ENCODE data around the gene RAVER1. TPM values are rescaled to one million over a fixed set of nuclear protein-coding genes. Genes with fewer than 3 reads are reported as not detected.
A peak's percentile ranks its signal among the peaks of the same experiment; 100 is the strongest.

RAVER1 gene
- total and polyA plus RNA-seq, 10 of the 15 experiments (the other 5 are each of a cell fraction or from before 2014, with no cell fraction given): 0.03 to 87.0 (median 12.1) TPM

DNA sequence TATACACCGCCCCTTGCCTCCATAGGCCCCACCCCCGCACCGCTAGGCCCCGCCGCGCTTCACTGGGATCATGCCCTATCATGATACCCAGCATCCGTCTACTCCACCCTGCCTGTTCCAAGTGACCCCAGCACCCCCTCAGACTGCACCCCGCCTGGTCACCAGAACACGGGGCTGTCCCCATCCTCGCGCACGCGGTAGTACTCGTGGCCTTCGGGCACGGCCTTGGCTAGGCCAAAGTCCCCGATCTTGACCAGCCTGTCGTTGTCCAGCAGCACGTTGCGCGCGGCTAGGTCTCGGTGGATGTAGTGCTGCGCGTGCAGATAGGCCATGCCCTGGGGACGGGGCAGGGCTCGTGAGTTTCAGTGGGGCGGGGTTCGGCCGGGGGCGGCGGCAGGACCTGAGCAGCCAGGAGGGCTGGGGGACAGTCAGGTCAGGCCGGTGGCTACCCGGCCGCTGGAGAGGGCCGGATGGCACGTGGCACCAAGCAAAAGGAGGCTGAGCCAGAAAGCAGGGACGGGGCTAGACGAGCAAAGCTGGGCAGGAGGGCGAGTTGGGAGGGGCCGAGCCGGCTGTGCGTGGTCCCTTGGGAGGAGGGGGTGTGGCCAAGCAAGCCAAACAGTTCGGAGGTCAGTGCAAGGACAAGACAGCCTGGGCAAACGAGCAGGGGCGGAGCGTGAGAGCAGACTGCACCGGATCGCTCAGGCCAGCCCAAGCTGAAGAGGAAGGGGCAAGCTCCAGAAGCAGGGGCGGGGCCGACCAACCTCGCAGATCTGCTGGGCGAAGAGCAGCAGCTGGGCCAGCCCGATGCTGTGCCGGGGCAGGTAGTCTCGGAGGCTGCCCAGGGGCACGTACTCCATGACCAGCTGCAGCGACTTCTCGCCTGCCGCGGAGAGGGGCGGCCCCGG, 19.7 kb upstream of the RAVER1 start:
- Histone ChIP-seq H3K9ac (ENCODE audit: control insufficient read depth, insufficient read depth, low read length) (no peak overlapping the region), H3K4me1 (ENCODE audit: control insufficient read depth, insufficient read depth, low read length) (no peaks in the 10 kb centered on the region), H3K79me2 (ENCODE audit: control insufficient read depth, insufficient read depth, low read length) (no peaks in the 10 kb centered on the region), H2AFZ (ENCODE audit: control insufficient read depth, low read depth, low read length) (no peak overlapping the region), H3K27ac (ENCODE audit: control insufficient read depth, insufficient read depth) (no peak overlapping the region), H3K27me3 (replicated peaks in 1 of 2; ENCODE audit: control insufficient read depth in 2 of 2, insufficient read depth in 2 of 2, low read length in 1 of 2) (no peaks in the 10 kb centered on the region), H3K9me3 (replicated peaks; ENCODE audit: control insufficient read depth, insufficient read depth, low read length) (no peaks in the 10 kb centered on the region; the same call in 2 of the 3 replicates), H3K4me3 (no peak overlapping the region), H4K20me1 (ENCODE audit: control insufficient read depth, insufficient read depth) (peaks cover 2% of the 10 kb centered on the region; the same call in 1 of the 2 replicates), H3K36me3 (ENCODE audit: control insufficient read depth in 2 of 2, insufficient read depth in 2 of 2, low read length in 1 of 2) (peaks cover 14 to 37% of the 10 kb centered on the region in 2 experiments; a peak in 3 of 4 replicates), H3K4me2 (ENCODE audit: control insufficient read depth, insufficient read depth) (no peak overlapping the region)
- DNase-seq (ENCODE audit: low read depth, low spot score): no peak
- ChIA-PET CTCF (no interaction called here), RAD21 (ENCODE audit: unreplicated experiment) (no interaction called here), POLR2A (no interaction called here), SMC1A (ENCODE audit: uncharacterized antibody, unreplicated experiment) (no interaction called here)
- in situ Hi-C loops (cut with MboI): no loop called here
- 96% methylated on average over 55 of the region's 63 CpGs for WGBS (ENCODE audit: insufficient coverage, insufficient replicate concordance, low lambda C conversion rate, missing lambda C conversion rate)
- FAIRE-seq: no peak
- TF ChIP-seq BRCA1 (IDR thresholded peaks at IDR 0.05; ENCODE audit: low read depth, low read length) (no peak), SRF (IDR thresholded peaks at IDR 0.05; ENCODE audit: low read depth in 2 of 2, low read length in 2 of 2) (0 out of 4 replicates have a peak, but pooled peaks of 1 of the 2 experiments have one; percentile 4), SIN3A (IDR thresholded peaks at IDR 0.05; ENCODE audit: low read depth, low read length) (no peak), POLR2A (IDR thresholded peaks at IDR 0.05; ENCODE audit: low read depth, low read length) (peak; percentile 37; the same call in 1 of the 2 replicates), RB1 (IDR thresholded peaks at IDR 0.05; ENCODE audit: borderline replicate concordance) (no peak)
- ATAC-seq: no peak; the same call in 2 of the 3 replicates
- no TSS peak for BruUV-seq (replicated peaks)
- intact Hi-C loops (cut with micrococcal nuclease; ENCODE audit: unreplicated experiment): no loop called here

DNA sequence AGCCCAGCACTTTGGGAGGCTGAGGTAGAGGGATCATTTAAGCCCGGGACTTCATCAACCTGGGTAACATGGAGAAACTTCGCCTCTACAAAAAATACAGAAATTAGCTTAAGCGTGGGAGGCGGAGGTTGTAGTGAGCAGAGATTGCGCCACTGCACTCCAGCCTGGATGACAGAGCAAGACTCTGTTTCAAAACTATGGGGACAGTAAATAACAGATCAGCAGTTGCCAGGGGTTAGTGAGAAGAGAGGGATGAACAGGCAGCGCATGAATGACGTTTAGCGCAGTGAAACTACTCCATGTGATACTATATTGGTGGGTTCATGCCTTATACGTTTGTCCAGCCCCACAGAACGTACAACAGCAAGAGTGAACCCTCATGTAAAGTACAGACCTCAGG, 13.2 kb upstream of the RAVER1 start:
- POLR2A ChIA-PET: no interaction called here
- Histone ChIP-seq H3K9me3 (replicated peaks; ENCODE audit: control insufficient read depth, insufficient read depth, low read length) (no peaks in the 10 kb centered on the region), H3K79me2 (ENCODE audit: control insufficient read depth, insufficient read depth, low read length) (no peaks in the 10 kb centered on the region), H3K27me3 (replicated peaks in 1 of 2; ENCODE audit: control insufficient read depth in 2 of 2, insufficient read depth in 2 of 2, low read length in 1 of 2) (no peaks in the 10 kb centered on the region), H3K27ac (ENCODE audit: control insufficient read depth, insufficient read depth) (no peak overlapping the region), H3K9ac (ENCODE audit: control insufficient read depth, insufficient read depth, low read length) (no peak overlapping the region), H4K20me1 (ENCODE audit: control insufficient read depth, insufficient read depth) (no peaks in the 10 kb centered on the region), H3K4me3 (no peak overlapping the region), H2AFZ (ENCODE audit: control insufficient read depth, low read depth, low read length) (no peak overlapping the region), H3K4me1 (ENCODE audit: control insufficient read depth, insufficient read depth, low read length) (no peaks in the 10 kb centered on the region), H3K4me2 (ENCODE audit: control insufficient read depth, insufficient read depth) (no peak overlapping the region), H3K36me3 (ENCODE audit: control insufficient read depth in 2 of 2, insufficient read depth in 2 of 2, low read length in 1 of 2) (peaks cover 4% of the 10 kb centered on the region in 2 experiments; a peak in 3 of 4 replicates)
- SMC1A ChIA-PET (ENCODE audit: uncharacterized antibody, unreplicated experiment): no interaction called here
- BruUV-seq (replicated peaks): no TSS peak
- RAD21 ChIA-PET (ENCODE audit: unreplicated experiment): no interaction called here
- CTCF ChIA-PET: no interaction called here
- WGBS (ENCODE audit: insufficient coverage, insufficient replicate concordance, low lambda C conversion rate, missing lambda C conversion rate): 57% methylated on average over 10 of the region's 10 CpGs
- no peak for ATAC-seq
- in situ Hi-C loops (cut with MboI): no loop called here
- intact Hi-C loops (cut with micrococcal nuclease; ENCODE audit: unreplicated experiment): no loop called here
- no peak for FAIRE-seq
- no peak for DNase-seq (ENCODE audit: low read depth, low spot score)
- TF ChIP-seq POLR2A (IDR thresholded peaks at IDR 0.05; ENCODE audit: low read depth, low read length): no peak
- no peak for TF ChIP-seq SRF (IDR thresholded peaks at IDR 0.05; ENCODE audit: low read depth in 2 of 2, low read length in 2 of 2)
- no peak for TF ChIP-seq NFIC (IDR thresholded peaks at IDR 0.05; ENCODE audit: low read depth, low read length)
- no peak for TF ChIP-seq FOXK2 (IDR thresholded peaks at IDR 0.05)
- TF ChIP-seq, protein P1, sequence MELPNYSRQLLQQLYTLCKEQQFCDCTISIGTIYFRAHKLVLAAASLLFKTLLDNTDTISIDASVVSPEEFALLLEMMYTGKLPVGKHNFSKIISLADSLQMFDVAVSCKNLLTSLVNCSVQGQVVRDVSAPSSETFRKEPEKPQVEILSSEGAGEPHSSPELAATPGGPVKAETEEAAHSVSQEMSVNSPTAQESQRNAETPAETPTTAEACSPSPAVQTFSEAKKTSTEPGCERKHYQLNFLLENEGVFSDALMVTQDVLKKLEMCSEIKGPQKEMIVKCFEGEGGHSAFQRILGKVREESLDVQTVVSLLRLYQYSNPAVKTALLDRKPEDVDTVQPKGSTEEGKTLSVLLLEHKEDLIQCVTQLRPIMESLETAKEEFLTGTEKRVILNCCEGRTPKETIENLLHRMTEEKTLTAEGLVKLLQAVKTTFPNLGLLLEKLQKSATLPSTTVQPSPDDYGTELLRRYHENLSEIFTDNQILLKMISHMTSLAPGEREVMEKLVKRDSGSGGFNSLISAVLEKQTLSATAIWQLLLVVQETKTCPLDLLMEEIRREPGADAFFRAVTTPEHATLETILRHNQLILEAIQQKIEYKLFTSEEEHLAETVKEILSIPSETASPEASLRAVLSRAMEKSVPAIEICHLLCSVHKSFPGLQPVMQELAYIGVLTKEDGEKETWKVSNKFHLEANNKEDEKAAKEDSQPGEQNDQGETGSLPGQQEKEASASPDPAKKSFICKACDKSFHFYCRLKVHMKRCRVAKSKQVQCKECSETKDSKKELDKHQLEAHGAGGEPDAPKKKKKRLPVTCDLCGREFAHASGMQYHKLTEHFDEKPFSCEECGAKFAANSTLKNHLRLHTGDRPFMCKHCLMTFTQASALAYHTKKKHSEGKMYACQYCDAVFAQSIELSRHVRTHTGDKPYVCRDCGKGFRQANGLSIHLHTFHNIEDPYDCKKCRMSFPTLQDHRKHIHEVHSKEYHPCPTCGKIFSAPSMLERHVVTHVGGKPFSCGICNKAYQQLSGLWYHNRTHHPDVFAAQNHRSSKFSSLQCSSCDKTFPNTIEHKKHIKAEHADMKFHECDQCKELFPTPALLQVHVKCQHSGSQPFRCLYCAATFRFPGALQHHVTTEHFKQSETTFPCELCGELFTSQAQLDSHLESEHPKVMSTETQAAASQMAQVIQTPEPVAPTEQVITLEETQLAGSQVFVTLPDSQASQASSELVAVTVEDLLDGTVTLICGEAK (IDR thresholded peaks at IDR 0.05; ENCODE audit: borderline replicate concordance): no peak
- no peak for TF ChIP-seq KAT2A (conservative IDR thresholded peaks at IDR 0.05; ENCODE audit: control insufficient read depth, low read depth, low read length)
- no peak for TF ChIP-seq WRNIP1 (IDR thresholded peaks at IDR 0.05; ENCODE audit: borderline replicate concordance, low read depth, low read length)
- TF ChIP-seq NR2F1 (conservative IDR thresholded peaks at IDR 0.05): no peak
- no peak for TF ChIP-seq IRF4 (IDR thresholded peaks at IDR 0.05; ENCODE audit: low read depth, low read length)
- no peak for TF ChIP-seq NRF1 (conservative IDR thresholded peaks at IDR 0.05; ENCODE audit: low read depth, low read length)

All from GM12878 (cell line).